GM19463 (cell line): Measurements from ENCODE around the gene CTSD.
"Not testable (repeated sequence)": the region's sequence is repeated elsewhere in the genome, so short reads cannot be mapped to it uniquely, and the experiment has no call there.

ENCODE experiments used
- ATAC-seq: cut with Tn5 transposase; IDR thresholded peaks from one replicate; pipeline ENCODE4 v1.9.1; 2021; ENCODE audit warnings: mild to moderate bottlenecking, moderate library complexity; ENCODE audit not compliant: unreplicated experiment

Gene CTSD

DNA sequence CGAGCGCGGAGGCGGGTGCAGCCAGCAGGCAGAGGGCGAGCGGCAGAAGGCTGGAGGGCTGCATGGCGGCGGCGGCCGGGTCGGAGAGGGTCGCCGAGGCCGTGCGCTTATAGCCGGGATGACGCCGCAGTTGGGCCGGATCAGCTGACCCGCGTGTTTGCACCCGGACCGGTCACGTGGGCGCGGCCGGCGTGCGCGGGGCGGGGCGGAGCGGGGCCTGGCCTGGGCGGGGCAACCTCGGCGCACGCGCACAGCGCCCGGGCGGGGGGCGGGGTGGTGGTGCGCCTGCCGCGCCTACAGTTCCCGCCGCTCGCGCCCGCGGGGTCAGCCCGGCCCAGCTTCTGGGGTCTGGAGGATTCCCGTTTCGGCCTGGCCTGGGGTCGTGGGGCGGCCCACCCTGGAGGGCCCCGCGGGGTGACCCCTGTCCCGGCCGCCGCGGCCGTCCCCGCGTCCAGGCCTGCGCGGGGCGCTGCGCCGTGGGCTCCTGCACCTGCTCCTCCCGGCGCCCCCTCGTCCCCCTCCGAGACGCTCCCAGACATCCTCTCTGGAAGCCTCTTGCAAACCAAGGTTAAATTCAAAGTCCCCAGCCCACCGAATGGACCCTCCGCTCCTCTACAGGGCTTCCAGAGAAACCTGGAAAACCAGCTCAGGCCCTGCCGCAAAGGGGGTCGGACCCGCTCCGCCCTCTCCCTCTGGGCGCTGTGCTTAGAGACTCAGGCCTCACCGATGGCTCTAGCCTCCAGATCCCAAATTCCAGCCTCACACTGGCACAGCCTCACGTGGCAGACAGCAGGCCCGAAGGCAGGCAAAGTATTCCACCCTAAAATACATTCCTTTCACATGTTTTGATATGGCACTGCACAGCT is at the start of gene CTSD:
Gene CTSD, minus strand, starts transcription at position 132 of the 866 bp plus-strand sequence. Its CDS starts 68 bp downstream, at position 64.
- peak; percentile 69 for ATAC-seq

- ATAC-seq = not testable (repeated sequence)
These were observed 49.6 kb upstream of the CTSD start for GRCh38 chr11:1813356-1813755.

- ATAC-seq = no peak
These were observed 49.1 kb upstream of the CTSD start for GRCh38 chr11:1812801-1813200.

- no peak for ATAC-seq
These were observed 48.5 kb upstream of the CTSD start for GRCh38 chr11:1812274-1812673.

DNA sequence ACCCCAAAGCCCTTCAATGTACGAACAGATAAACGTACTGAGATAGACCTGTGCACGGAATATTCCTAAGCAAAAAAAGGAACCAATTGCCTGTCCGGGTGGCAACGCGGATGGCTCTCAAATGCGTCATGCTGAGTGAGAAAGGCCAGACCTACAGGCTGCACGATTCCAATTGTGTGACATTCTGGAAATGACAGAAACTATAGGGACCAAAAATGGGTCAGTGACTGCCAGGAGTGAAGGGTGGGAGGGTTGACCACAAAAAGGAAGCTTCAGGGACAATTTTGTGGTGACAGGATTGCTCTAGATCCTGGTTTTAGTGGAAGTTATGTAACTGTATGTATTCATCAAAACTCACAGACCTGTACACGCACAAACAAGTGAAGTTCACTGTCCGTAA is 47.0 kb upstream of the CTSD start:
- no peak for ATAC-seq

- ATAC-seq = no peak
These were observed 43.7 kb upstream of the CTSD start for GRCh38 chr11:1807264-1807995.

DNA sequence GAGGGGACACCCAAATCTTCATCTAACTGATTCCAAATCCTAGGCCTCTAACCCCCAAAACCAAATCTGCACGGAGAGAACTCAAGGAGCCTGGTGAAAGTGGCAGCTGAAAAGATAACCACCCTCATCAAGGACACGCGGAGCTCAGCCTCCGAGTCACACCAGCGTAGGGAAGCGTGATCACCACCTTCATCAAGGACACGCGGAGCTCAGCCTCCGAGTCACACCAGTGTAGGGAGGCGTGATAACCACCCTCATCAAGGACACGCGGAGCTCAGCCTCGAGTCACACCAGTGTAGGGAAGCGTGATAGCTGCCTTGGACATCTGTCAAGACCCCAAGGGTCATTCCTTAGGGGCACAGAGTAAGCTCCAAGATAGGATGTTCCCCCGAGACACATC is 41.8 kb upstream of the CTSD start:
- ATAC-seq = no peak

GRCh38 chr11:1803835-1804519 is 40.2 kb upstream of the CTSD start:
- not testable (repeated sequence) for ATAC-seq

GRCh38 chr11:1803246-1803645 is 39.5 kb upstream of the CTSD start:
- ATAC-seq = no peak

DNA sequence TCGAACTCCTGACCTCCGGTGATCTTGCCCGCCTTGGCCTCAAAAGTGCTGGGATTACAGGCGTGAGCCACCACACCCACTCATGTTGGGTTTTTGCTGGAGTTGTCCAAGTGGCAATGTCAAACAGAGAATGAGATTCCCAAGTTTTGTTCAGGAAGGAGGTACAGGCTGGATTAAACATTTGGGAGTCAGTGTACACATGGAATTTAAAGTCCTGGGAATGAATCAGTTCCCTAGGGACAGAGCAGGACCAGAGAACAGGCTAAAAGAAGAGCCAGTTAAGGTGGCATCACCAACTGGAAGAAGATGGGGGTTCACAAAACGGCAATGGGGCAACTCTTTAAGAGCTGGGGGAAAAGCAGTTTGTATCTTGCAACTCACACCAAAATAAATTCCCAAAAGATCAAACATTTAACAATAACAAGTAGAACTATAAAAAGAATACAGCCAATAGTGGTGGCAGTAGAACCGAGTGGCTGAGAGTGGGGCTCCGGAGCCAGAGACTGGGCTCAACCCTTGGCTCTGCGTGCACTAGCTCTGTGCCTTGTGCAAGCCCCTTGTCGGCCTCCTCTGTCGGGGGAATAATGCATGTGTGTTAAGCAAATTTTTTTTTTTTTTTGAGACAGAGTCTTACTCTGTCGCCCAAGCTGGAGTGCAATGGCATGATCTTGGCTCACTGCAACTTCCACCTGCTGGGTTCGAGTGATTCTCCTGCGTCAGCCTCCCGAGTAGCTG is 33.8 kb upstream of the CTSD start:
- ATAC-seq = no peak

GRCh38 chr11:1796413-1797011 is 32.8 kb upstream of the CTSD start:
- no peak for ATAC-seq

DNA sequence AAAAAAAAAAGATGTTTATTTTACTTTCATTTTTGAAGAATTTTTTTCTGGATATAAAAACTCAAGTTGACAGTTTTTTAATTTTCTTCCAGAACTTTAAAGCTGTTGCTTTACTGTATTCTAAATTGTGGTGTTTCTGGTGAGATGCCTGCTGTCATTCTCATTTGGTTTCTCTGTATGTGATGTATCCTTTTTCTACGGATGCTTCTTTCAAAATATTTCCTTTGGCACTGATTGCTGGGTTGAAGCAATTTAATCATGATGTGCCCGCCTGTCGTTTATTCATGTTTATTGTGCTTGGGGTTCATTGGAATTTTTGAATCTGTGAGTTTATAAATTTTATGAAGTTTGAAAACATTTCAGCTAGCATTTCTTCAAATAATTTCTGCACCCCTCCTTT is 29.4 kb upstream of the CTSD start:
- no peak for ATAC-seq

- ATAC-seq = no peak
These were observed 28.7 kb upstream of the CTSD start for GRCh38 chr11:1792461-1792860.

DNA sequence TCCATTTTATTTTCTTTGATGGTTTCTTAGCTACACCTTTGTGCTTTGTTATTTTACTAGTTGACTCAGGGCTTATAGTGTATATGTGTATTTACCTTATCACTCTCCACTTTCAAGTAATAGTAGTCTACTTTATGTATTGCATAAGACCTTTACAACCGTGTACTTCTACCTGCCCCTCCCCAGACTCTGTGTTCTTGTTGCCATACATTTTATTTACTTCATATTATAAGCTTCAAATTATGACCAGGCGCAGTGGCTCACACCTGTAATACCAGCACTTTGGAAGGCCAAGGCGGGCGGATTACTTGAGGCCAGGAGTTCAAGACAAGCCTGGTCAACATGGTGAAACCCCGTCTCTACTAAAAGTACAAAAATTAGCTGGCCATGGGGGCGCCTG is 28.2 kb upstream of the CTSD start:
- no peak for ATAC-seq

GRCh38 chr11:1786466-1786865 is 22.7 kb upstream of the CTSD start:
- no peak for ATAC-seq

- ATAC-seq = no peak
These were observed 22.2 kb upstream of the CTSD start for GRCh38 chr11:1785749-1786413.

DNA sequence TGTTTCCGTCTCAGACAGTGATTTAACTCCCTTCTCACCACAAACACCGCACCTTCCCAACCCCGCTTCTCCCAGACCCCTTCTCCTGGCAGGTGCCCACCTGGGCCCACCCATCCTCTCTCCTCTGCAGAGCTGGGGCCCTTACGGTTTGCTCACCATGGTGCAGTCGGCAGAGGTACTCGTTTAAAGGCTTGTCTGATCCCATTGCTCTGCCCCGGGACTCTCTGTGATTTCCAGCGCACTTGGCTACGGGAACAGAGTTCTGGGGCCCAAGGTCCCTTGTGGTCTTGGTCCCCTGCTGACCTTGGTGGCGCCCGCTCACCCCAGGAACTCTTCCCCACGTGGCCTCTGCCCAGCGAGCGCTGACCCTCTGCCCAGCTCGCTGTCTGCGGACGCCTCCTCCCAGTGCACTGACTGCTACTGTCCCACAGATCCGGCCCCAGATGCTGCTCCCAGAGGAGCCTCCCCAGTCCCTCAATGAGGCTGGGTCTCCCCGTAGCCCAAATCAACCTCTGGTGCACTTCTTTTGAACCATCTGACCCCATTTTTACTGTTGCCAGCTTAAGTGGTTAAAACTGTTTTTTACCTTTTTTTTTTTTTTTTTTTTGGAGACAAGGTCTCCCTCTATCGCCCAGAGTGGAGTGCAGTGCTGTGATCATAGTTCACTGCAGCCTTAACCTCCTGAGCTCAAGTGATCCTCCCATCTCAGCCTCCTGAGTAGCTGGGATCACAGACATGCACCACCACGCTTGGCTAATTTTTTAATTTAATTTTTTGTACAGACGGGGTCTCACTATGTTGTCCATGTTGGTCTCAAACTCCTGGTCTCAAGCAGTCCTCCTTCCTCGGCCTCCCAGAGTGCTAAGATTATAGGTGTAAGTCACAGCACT is 21.3 kb upstream of the CTSD start:
- ATAC-seq = no peak

- no peak for ATAC-seq
These were observed 20.2 kb upstream of the CTSD start for GRCh38 chr11:1783725-1784529.
